Activated CD8-positive, alpha-beta memory T cell treated with anti-CD3 and anti-CD28 coated beads for 1 hour (primary cell): ENCODE results near the gene ZNF460.
"Not testable (repeated sequence)": the region's sequence is repeated elsewhere in the genome, so short reads cannot be mapped to it uniquely, and the experiment has no call there.

Source experiments
- DNase-seq, 2 donors: peaks; one replicate each; pipeline ENCODE4 v3.0.0-alpha.2; 2020; ENCODE audit warnings: low read depth in 1 of 2; ENCODE audit errors: extremely low read depth in 1 of 2

ZNF460 gene

GRCh38 chr19:57280165-57280961 is at the start of gene ZNF460:
ZNF460 (plus strand) TSS chr19:57280485; CDS start chr19:57280807, 322 bp downstream.
- DNase-seq = peak; percentile 90 to 94

DNA sequence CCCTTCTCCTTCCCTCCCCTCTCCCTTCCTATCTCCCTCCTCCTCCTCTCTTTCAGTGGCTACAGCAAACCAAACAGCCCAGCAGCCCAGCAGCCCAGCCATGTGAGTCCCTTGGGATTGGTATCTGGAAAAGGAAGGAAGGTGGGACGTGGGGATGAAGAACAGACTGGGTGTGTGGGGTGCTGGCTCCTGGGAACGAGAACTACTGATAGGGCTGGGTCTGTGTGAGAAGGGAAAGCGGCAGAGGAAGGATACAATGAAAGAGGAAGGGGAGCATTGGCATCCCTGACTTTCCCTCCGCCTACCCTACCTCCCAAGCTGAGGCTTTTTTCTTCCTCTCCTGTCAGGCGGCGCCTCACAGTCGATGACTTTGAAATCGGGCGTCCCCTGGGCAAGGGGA is 48.6 kb upstream of the ZNF460 start:
- DNase-seq = no peak

GRCh38 chr19:57233207-57233606 is 47.1 kb upstream of the ZNF460 start:
- DNase-seq = no peak

DNA sequence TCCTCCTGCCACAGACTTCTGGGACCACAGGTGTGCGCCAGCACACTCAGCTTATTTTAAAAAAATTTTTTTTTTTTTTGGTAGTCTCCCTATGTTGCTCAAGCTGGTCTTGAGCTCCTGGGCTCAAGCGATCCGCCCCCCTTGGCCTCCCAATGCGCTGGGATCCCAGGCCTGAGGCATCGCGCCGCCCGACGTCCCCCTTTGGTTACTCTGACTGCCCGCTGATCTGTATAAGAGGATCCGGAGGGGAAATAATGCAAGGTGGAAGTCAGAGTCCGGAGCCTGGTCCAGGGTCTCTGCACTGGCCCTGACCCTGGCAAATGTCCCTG is 40.3 kb upstream of the ZNF460 start:
- no peak for DNase-seq

DNA sequence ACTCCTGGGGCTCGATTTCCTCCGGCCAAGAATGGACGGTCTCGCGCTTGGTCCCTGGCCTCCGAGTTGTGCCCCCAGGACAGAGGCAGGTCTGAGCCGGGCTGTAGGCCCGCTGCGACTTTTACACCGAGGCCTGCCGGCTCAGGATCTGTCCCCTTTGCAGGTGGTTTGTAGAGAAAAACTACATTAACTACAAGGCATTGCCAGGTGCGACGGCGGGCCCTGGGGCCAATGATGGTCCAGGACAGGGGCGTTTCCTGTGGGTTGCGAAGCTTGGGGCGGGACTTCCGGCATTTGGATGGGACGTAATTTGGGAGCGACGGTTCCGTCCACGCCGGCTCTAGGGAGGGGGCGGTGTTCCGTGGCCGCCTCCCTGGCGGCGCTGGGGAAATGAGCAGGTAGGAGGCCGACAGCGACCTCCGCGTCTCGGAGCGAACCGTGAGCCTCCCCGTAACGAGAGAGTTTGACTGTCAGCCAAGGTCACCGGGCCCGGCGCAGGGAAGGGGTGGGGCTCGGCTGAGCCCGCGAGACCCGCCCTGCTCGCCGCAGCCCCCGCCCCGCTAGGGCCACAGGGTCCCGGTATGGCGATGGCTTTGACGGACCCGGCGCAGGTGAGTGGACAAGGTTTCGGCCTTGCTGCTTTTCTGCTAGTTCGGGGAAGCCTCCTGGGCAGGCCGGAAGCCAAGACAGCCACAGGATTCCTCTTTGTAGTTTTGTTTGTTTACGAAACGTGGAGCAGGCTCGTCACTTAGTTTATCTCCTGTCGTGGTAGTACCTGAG is 39.8 kb upstream of the ZNF460 start, which contains the start of gene ZNF805:
Gene ZNF805 (plus strand): TSS at position 322 of the 780 bp plus-strand sequence. CDS start 260 bp downstream, at position 582.
- peak; percentile 92 to 93 for DNase-seq

GRCh38 chr19:57241176-57241575 is 39.1 kb upstream of the ZNF460 start:
- no peak for DNase-seq

GRCh38 chr19:57242821-57243220 is 37.5 kb upstream of the ZNF460 start:
- DNase-seq = no peak

- no peak for DNase-seq
Observed at GRCh38 chr19:57244513-57244912, 35.8 kb upstream of the ZNF460 start.

DNA sequence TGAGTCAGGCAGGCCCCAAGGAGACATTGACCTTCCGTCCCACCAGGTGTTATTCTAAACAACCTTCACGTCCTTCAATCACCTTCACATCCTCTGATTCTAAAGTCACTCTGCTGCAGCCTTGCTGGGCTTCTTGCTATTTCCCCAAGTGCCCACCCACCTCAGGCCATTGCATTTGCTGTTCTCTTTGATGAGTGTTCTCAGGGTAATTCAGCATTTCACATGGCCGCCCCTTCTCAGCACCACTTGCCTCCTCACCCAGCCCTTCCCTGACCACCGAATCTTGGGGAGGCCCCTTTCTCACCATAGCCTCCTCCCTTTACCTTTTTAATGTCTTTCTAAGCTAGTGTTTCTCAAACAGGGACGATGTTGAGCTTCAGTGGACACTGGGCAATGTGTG is 35.2 kb upstream of the ZNF460 start:
- no peak for DNase-seq

DNA sequence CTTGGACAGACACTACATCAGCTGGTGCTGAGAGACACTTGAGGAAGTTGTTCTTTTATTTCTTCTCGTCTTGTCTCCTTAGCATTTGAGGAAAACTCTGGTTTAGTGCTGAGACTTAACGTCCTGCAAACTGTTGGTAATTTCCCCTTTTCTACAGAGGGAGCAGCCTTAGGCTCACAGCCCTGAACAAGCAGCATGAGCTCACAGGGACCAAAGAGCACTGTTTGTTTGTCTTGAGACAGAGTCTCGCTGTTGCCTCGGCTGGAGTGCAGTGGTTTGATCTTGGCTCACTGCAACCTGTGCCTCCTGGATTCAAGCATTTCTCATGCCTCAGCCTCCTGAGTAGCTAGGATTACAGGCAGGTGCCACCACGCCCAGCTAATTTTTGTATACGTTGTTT is 34.3 kb upstream of the ZNF460 start:
- DNase-seq = no peak

DNA sequence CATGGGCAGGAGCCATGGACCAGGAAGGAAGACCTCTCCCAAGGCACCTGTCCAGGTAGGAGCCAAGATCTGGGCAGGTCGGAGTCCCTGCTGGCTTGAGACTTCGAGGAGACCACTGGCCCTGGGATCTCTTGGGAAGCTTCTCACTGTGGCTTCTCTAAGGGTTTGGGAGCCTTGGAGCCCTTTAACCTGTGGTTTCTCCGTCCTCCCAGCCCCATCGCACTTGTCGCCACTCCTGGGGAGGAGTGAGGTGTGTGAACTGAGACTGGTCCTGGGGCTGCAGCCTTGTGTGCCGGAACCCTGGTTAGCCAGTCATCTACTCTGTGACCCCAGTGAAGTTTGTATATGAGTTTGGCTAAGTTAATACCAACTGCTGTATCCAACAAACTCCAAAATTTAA is 31.6 kb upstream of the ZNF460 start:
- no peak for DNase-seq

DNA sequence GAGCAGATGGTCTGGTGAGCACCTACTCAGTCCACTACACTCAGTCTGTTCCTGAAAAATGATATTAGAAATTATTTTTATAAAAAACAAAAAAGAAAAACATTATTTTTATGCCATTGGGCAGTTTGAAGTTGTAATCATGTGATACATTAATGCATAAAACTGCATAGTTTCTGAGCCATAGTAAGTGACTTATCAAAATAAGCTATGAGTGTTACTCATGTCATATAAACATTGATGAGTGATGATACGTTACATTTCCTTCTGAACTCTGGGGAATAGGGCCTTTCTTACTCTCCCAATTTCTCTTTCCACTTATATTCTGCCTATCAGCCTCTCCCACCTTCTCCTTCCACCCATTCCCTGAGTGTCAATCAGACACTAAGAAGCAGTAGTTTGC is 31.0 kb upstream of the ZNF460 start:
- DNase-seq = no peak

DNA sequence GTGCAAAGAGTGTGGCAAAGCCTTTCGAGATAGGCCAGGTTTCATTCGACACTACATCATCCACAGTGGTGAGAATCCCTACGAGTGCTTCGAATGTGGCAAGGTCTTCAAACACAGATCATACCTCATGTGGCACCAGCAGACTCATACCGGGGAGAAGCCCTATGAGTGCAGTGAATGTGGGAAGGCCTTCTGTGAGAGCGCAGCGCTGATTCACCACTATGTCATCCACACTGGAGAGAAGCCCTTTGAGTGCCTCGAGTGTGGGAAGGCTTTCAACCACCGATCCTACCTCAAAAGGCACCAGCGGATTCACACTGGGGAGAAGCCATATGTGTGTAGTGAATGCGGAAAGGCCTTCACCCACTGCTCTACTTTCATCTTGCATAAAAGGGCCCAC is 26.5 kb upstream of the ZNF460 start:
- DNase-seq = not testable (repeated sequence)

DNA sequence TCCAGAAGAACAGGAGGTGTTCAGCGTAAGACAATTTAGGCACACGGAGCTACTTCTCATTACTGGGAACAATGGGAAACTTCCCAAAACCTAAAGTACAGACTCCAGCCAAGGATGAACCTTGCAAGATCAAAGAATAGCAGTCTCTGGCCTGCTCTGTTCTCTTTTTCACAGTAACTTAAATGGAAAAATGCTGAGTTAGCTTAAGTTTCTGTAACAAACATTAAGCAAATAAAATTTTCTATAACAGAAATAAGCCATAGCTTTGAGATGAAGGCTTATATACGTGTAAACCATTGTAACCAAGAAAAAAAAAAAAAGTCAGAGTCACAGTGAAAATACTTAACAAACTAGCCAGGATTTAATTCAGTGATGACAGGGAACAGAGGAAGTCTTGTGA is 18.2 kb upstream of the ZNF460 start:
- DNase-seq = no peak

DNA sequence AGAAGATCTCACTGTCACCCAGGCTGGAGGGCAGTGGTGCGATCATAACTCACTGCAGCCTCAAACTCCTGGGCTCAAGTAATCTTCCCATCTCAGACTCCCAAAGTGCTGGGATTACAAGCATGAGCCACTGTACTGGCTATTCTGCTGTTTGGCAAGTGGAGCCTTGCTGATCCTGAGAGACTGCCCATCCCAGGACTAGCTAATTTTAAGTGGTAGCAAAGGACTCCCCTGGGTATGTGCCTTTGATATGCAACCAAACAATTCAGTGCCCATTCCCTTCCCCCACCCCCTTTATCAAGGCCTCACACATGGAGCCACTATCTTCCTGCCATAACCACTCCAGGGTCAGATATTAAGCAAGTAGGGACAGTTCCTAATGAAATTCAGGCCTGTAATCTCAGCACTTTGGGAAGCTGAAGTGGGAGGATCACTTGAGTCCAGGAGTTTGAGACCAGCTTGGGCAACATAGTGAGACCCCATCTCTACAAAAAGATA is 17.0 kb upstream of the ZNF460 start:
- DNase-seq = no peak

DNA sequence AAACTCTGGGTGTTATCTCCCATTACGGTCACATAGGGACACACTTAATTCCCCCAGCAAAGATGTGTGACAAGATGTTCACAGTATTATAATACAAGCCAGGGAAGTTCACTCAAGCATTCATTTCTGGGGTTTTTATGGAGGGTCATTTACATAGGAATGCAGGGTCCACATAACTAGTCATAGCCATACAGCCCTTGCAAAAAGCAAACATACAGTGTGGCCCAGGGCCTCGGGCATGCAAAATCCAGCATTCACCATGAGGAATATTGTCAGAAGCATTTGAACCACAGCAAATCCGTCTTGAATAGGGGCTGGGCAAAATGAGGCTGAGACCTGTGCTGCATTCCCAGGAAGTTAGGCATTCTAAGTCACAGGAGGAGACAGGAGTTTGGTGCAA is 13.0 kb upstream of the ZNF460 start:
- DNase-seq = no peak

DNA sequence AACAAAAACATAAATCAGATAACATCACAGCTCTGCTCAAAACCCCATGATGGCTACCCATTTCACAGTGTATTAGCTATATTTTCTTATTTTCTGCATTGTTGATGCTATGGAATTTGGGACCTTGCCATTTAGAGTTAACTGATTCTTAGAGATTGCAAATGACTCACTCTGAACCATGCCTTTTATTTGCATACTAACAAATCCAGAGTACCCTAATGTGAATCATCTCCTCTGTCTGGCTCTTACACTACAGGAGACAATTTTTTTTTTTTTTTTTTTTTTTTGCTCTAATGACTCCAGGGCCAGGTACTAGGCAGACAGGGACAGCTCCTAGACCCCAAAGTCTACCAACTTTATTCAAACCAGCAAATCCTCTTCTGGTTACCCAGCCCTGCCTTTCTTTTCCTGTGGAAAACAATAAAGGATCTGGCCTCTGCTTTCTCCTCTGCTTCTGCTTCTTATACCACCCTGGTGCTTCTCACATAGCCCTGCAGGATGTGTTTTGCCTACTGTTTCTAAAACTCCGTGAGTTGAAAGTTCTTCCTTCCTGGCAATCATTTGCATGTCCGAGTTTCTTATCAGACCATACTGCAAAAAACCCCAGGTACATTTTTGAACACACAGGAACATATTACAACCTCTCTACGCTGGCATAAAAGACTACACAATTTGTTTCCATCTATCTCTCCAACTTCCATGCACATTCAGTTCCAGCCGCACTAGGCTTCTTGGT is 10.6 kb upstream of the ZNF460 start:
- no peak for DNase-seq

DNA sequence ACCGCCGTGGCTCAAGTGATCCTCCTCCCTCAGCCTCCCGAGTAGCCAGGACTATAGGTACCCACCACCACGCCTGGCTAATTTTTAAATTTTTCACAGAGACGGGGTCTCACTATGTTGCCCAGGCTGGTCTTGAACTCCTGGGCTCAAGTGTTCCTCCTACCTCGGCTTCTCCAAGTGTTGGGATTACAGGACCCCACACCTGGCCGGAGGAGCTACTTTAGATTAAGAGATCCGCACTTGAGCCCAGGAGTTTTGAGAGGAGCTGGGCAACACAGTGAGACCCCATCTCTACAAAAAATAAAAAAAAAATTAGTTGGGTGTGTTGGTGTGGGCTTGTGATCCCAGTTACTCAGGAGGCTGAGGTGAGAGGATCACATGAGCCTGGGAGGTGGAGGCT is 9.0 kb upstream of the ZNF460 start:
- DNase-seq = no peak

DNA sequence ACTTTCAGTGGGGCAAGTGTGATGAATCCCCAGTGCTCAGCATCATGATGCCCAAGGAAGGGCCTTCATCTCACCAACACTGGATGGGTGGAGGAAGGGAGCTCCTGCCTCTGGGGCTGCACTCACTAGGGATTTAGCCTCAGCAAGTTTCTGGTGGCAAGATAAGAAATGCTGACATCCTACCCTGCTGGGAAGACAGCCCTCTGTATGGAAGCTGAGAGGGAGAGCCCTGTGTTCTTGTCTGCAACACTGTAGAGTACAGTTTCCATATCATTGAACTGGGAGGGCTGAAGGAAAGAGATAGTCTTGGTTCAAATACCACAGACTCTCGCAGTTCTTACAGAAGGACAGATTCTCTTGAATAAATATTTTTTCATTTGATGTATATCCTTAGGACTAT is 7.3 kb upstream of the ZNF460 start:
- no peak for DNase-seq

DNA sequence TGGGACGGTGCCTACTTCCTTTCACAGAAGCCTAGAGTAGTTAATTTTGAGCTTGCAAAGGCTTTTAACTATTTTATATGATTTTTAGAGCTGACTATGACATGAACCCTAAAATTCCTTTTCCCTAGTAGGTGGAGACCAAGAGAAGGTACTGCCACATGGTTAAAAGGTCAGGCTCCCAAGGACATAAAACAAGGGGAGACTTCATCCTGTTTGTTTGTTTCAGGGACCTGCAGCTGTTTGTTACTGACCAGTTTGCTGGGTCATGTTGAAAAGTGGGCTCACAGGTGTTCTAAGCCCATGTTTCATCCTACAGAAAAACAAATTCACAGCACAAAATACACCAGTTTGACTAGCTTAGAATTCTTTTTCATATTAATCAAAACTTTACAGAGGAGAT is 3.9 kb upstream of the ZNF460 start:
- no peak for DNase-seq

DNA sequence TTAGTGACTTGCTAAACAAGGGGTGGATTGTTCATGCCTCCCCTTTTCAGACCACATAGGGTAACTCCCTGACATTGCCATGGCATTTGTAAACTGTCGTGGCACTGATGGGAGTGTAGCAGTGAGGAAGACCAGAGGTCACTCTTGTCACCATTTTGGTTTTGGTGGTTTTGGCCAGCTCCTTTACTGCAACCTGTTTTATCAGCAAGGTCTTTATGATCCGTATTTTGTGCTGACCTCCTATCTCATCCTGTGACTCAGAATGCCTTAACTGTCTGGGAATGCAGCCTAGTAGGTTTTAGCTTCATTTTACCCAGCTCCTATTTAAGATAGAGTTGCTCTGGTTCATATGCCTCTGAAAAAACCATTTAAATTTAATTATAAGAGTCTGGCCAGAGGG is 1.8 kb upstream of the ZNF460 start:
- DNase-seq = not testable (repeated sequence)
